ENCODE results near the gene TMEM81. TPM values are rescaled to one million over a fixed set of nuclear protein-coding genes. Genes with fewer than 3 reads are reported as not detected.

Gene TMEM81
- total RNA-seq, 1 donor from 2014 or later = 4.6 TPM

DNA sequence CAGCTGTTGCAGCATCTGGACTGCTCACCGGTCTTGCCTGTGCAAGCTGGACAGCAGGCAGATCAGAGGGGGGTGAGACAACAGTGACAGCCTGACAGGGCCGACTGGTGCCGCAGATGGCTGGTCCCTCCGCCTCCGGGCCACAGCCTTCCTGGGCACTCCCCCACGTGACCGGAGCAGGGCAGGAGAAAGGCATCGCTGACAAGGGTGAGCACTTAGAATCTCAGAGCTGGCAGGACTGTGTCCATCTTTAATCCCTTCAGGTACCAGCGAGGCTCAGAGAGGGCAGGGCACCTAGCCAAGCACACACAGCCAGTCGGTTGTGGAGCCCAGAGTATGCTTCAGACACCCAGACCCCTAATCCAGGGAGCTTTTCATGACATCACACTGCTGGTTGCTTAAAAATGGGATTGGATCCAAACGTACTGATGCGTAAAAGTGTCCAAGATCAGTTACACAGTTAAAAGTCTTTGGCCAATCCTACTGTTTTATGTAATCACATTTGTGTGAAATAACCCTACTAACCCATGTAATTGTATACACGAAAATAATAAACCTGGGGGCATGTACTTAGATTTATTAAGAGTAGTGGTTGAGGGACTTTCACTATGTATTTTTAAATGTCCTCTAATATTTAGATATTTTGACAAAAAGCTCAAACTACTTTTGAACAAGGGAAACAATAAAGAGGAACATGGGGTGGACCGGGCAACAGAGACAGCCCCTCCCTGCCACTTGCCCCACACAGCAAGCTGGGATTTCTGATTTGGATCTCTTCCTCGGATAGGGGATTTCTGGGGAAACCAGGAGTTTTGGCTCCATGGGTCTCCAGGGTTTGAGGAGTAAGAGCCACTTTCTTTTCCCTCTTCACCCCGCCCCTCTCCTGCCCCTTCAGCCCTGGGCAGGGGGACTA is 42.0 kb downstream of the TMEM81 start:
- Mint-ChIP-seq H3K4me1 (no peaks in the 10 kb centered on the region), H3K36me3 (no peaks in the 10 kb centered on the region), H3K27me3 (ENCODE audit: low read depth) (peaks cover 98% of the 10 kb centered on the region), H3K4me3 (no peak overlapping the region), H3K9me3 (no peaks in the 10 kb centered on the region), H3K27ac (no peak overlapping the region)
- TF ChIP-seq, protein P1, sequence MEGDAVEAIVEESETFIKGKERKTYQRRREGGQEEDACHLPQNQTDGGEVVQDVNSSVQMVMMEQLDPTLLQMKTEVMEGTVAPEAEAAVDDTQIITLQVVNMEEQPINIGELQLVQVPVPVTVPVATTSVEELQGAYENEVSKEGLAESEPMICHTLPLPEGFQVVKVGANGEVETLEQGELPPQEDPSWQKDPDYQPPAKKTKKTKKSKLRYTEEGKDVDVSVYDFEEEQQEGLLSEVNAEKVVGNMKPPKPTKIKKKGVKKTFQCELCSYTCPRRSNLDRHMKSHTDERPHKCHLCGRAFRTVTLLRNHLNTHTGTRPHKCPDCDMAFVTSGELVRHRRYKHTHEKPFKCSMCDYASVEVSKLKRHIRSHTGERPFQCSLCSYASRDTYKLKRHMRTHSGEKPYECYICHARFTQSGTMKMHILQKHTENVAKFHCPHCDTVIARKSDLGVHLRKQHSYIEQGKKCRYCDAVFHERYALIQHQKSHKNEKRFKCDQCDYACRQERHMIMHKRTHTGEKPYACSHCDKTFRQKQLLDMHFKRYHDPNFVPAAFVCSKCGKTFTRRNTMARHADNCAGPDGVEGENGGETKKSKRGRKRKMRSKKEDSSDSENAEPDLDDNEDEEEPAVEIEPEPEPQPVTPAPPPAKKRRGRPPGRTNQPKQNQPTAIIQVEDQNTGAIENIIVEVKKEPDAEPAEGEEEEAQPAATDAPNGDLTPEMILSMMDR (IDR thresholded peaks at IDR 0.05; ENCODE audit: unreplicated experiment) = no peak
- DNase-seq (ENCODE audit: low spot score in 2 of 2, unreplicated experiment in 2 of 2) = no peak

DNA sequence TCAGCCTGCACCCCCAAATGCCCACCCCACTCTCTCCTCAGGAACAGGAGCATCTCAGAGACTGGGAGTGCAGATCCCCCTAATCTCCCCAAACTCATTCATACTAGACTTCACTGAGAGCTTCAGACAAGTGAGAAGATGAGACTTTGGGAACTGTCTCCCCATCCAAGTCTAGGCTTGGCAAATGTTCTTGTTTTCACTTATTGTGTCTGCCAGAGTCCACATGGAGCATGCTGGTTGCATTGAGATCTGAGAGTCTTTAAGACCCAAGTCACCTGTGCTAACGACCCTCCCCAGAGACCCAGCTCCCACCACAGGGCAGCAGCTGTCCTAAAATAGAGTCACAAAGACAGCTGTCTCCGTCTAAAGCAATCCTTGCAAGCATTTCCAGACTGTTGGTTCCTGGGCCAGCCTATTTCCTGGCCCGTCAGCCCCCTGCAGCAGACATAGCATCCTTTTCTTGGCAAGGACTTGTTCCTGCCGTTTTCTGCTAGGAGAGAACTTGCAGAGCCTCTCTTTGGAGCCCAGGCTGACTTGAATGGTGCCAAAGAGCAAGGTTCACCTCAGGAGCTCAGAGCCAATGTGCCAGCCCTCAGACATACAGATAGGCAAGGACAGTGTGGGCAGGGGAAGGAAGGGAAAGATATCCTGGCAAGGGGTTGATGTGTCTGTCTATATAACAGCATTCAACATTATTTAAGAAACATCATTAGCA is 43.1 kb downstream of the TMEM81 start:
- Mint-ChIP-seq H3K9me3 (no peaks in the 10 kb centered on the region), H3K36me3 (no peaks in the 10 kb centered on the region), H3K4me1 (no peaks in the 10 kb centered on the region), H3K27ac (no peak overlapping the region), H3K4me3 (no peak overlapping the region), H3K27me3 (ENCODE audit: low read depth) (peaks cover 98% of the 10 kb centered on the region)
- DNase-seq (ENCODE audit: low spot score in 2 of 2, unreplicated experiment in 2 of 2) = no peak
- TF ChIP-seq, protein P1 (IDR thresholded peaks at IDR 0.05; ENCODE audit: unreplicated experiment) = no peak

DNA sequence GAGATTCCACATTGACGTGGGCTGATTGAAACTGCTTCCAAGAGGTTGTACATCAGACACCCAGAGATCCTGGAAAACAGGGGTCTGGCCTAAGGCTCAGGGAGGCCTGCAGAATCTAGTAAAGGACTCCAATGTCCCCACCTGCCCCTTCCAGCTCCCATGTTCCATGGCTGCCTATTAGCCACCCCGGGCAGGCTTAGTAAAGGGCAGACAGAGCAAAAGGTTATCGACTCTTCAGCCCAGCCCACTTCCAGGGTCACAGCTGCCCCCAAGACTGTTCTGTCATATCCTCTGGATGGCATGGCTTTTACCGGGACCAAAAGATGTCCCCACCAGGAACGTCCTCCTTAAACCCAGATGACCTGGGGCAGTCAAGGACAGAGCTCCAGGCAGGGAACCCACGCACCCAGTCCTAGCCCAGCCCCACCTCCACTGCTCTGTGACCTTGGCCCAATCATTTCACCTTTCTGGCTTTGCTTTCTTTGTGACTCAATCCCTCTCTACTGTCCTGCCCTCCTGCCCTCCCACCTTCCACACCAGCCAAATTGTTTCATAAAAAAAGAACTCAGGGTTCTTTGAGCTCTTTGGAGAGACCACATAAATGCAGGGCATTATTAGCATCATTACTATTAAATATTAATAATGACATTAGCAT is 46.0 kb downstream of the TMEM81 start:
- Mint-ChIP-seq H3K27ac (no peak overlapping the region), H3K27me3 (ENCODE audit: low read depth) (peaks cover 80% of the 10 kb centered on the region), H3K4me1 (no peaks in the 10 kb centered on the region), H3K4me3 (no peak overlapping the region), H3K9me3 (no peaks in the 10 kb centered on the region), H3K36me3 (no peaks in the 10 kb centered on the region)
- DNase-seq (ENCODE audit: low spot score in 2 of 2, unreplicated experiment in 2 of 2) = no peak
- TF ChIP-seq, protein P1 (IDR thresholded peaks at IDR 0.05; ENCODE audit: unreplicated experiment) = no peak

DNA sequence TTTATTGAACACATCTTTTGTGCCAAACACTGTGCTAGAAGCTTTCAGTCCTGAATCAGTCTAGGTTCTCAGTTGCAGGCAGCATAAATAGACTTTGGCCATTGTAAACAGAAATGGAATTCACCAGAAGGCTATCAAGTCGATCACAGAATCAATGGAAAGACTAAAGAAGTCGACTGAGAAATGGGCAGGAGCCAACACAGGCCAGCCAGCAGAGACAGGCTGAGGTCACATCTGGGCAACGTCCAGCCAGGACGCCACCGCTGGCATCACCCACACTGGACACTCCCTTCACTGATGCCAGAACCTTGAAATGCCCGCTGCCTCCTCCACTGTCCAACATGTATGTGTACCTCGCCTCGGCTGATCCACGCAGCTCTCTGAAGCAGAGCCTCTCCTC is 46.7 kb downstream of the TMEM81 start:
- H3K9me3 Mint-ChIP-seq = no peaks in the 10 kb centered on the region
- TF ChIP-seq, protein P1 (IDR thresholded peaks at IDR 0.05; ENCODE audit: unreplicated experiment) = no peak
- peaks cover 79% of the 10 kb centered on the region for H3K27me3 Mint-ChIP-seq (ENCODE audit: low read depth)
- no peaks in the 10 kb centered on the region for H3K36me3 Mint-ChIP-seq
- H3K27ac Mint-ChIP-seq = no peak overlapping the region
- no peaks in the 10 kb centered on the region for H3K4me1 Mint-ChIP-seq
- no peak for DNase-seq (ENCODE audit: low spot score in 2 of 2, unreplicated experiment in 2 of 2)
- no peak overlapping the region for H3K4me3 Mint-ChIP-seq

Other genes starting within 250 kb of the TMEM81 start
- 0.35 to 0.72 TPM (median 0.72 TPM) in 3 replicates for gene NFASC, start 213.6 kb downstream of the TMEM81 start, total RNA-seq
- 0.11 to 0.38 TPM (median 0.29 TPM) in 3 replicates for gene CNTN2, start 41.2 kb downstream of the TMEM81 start, total RNA-seq
- gene RBBP5, start 37.5 kb upstream of the TMEM81 start, total RNA-seq = 15.7 to 15.9 TPM (median 15.7 TPM) in 3 replicates
- gene DSTYK, start 127.2 kb upstream of the TMEM81 start, total RNA-seq = 18.3 to 19.5 TPM (median 18.3 TPM) in 3 replicates
- gene TMCC2, start 143.5 kb upstream of the TMEM81 start, total RNA-seq = 6.1 to 6.8 TPM (median 6.5 TPM) in 3 replicates
- 5.7 to 6.2 TPM (median 5.8 TPM) in 3 replicates for gene NUAK2, start 237.3 kb upstream of the TMEM81 start, total RNA-seq